ENCODE results near the gene RBM43.
"Not testable (repeated sequence)": the region's sequence is repeated elsewhere in the genome, so short reads cannot be mapped to it uniquely, and the experiment has no call there.

RBM43 gene

DNA sequence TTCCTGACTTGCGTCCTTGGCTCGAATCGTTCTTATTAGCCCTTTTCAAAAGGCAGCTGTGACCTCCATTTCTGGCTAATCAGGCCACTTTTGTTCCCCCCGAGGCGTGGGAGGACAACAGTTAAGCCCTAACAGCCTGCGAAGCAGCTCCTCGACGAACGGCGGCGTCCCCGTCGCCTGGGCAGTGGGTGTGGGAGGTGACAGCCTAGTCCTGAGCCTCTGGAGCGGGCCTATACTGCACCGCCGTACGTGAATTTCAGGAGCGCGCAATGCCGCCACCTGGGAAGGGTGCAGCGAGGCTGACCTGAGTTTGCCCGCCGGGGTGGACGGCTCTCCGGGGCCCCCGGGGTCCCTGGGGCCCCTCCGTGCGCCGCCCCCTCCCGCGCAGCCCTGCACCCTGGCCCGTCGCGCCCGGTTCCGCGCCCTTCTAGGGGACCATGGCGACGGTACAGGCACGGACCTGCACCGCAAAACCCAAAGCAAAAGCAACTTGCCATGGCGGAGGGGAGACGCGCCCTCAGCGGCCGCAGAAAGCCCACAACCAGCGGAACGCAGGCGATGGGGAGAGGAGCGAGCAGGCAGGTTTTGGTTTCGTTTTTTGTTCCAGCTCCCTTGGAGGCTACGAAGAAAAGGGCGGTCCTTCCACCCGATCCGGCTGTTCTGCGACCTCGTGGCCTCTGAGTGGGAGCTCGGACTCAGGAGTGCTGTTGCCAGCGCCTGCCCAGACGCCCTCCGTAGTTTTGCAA, at the start of gene RBM43:
TSS of gene RBM43 (minus strand) at position 633 of the 746 bp plus-strand sequence. CDS start at position 497, 136 bp downstream.
- DNase-seq (ENCODE audit: low spot score): peak; percentile 73

DNA sequence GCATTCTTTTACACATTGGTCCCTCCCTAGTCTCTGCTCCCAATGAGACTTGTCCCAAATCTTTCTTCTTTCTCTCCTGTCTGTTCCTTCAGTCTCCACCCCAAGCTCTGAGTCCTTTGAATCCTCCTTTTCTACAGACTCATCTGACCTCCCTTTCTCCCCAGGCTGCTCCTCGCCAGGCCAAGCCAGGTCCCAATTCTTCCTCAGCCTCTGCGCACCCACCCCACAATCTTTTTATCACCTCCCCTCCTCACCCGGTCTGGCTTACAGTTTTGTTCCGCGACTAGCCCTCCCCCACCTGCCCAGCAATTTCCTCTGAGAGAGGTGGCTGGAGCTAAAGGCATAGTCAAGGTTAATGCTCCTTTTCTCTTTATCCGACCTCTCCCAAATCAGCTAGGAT, 48.6 kb upstream of the RBM43 start:
- DNase-seq (ENCODE audit: low spot score): not testable (repeated sequence)

DNA sequence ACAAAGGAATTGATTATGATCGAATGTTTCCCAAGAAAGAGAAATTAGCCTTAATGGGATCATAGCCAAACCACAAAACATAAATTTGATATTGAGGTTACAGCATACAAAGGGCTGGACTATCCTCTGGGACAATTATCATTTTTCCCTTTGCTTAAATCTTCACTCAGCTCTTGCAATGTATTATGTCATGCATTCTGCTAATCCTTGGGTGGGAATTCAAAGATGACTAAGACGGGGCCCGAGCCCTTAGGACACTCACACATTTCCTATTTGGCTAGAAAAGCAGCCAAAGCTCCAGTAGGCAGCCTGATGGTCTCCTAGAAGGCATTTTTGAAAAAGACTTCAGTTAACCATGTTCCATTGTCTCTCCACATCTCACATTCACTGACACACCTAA, 45.0 kb upstream of the RBM43 start:
- DNase-seq (ENCODE audit: low spot score): peak; percentile 16

DNA sequence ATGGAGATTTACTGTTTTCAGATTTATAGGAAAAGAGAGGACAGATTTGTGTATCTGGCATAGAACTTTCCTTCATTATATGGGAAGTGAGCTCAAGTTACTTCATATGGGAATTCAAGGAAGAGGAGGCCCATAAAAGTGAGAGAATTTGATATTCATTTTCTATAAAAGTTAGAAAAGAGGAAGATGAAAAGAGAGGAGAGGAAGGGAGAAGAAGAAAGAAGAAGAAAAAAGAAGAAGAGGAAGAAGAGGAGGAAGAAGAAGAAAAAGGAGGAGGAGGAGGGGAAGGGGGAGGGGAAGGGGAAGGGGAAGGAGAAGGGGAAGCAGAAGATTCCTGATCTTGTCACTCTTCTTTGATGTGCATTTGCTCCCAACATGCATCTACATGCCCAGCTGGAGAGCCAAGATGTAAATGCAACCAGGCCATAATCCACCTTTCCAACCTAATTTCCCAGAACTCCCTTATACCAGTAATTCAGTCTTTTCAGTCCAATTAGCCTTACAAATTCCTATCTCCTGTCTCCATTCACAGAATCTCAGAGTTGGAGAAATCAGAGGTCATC, 43.5 kb upstream of the RBM43 start:
- DNase-seq (ENCODE audit: low spot score): no peak

DNA sequence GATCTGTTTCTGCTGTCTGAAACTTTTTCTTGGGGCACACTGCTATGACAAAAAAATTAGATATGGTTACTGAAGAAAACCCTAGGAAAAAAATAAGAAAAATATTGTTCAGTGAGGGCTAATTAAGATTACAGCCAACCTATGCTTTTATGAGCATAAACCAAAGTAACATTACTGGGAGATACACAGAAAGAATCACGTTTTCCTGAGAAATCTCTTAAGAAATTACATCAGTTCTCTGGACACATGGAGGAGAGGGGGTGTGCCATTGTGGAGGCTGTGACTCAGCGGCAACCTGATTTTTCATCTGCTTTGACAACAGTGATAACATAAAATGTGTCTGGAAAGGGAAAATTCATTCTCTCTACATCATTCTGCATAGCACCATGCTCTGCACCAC, 41.2 kb upstream of the RBM43 start:
- DNase-seq (ENCODE audit: low spot score): no peak

DNA sequence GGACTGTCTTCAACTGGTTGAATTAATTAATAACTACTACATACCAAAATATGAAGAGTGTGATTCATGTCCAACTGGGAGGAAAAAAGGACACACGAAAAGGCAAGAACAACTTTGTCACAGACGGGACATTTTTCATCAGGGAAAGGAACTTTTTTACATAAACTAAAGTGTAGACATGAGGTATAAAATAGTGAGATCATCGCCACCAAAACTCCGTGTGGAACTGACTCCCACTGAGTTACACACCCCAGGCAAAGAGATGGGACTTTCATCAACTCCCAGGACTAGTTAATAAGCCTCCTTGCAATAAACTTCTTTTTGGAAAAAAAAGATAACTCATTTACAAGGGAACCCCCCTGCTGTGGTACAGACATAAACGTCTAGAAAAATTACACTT, 40.7 kb upstream of the RBM43 start:
- no peak for DNase-seq (ENCODE audit: low spot score)

DNA sequence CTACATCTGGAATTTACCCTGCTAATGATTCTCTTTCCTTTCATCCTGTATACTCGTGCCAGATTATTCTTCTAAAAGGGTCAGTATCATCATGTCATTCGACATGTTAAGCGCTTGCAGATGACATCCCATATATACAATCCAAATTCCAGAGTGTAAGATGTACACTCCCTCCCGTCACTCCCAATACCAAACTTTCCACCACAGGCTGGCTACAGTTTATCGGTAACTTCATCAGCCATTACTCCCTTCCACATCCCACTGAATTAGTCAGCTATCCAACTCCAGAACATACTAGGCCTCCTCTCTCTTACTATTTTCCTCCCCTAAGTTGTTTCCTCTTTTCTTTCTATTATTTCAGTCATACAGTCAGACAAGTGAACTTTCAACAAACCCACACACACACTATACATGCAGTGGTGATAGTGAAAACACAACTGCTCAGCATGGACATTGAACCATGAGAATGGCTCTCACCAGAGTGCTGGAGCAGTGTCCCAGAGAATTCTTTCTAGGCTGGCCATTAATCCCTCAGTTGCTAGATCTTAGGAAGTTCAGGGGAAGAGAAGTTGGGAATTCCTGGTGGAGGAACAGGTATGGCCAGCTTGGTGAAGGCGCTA, 38.4 kb upstream of the RBM43 start:
- no peak for DNase-seq (ENCODE audit: low spot score)

DNA sequence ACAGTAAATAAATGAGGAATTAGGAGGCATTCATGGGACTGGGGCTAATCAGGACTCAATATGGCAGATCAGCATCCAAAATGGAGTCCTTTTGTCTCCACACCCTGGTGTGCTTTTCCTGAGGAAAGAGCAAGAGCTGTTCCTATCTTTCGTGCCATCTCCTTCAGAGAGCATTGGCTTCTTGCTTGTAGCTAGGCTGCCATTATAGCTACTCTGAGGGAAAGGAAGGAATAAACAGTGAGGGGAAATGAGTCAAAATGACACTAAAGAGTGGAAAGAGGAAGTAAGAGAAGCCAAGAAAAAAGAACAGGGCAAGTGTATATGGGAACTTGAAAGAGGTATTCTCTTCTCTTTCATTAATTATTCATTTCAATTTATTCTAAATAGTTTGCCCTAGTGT, 36.2 kb upstream of the RBM43 start:
- DNase-seq (ENCODE audit: low spot score): no peak

DNA sequence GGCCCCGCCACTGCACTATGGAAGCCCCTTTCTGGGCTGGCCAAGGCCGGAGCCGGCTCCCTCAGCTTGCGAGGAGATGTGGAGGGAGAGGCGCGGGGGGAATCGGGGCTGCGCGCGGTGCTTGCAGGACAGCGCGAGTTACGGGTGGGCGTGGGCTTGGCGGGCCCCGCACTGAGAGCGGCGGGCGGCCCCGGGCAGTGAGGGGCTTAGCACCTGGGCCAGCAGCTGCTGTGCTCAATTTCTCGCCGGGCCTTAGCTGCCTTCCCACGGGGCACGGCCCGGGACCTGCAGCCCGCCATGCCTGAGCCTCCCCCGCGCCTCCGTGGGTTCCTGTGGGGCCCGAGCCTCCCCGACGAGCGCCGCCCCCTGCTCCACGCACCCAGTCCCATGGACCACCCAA, 34.3 kb upstream of the RBM43 start:
- not testable (repeated sequence) for DNase-seq (ENCODE audit: low spot score)

DNA sequence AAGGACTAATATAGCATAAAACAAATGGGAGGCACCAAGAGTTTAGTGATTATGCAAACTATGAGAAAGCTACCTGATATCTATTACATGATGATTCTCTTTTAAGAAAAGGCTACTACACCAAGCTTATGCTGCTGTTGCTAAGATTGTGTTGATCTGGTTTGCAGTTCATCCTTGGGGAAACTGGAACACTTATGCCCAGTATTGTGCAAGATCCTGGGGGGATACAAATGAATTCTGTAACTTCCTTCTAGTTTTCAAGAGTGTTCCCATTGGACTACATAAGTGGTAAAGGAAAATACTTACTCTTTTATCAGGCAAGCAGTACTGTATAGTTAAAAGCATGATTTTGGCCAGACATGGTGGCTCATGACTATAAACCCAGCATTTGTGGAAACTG, 30.9 kb upstream of the RBM43 start:
- no peak for DNase-seq (ENCODE audit: low spot score)

DNA sequence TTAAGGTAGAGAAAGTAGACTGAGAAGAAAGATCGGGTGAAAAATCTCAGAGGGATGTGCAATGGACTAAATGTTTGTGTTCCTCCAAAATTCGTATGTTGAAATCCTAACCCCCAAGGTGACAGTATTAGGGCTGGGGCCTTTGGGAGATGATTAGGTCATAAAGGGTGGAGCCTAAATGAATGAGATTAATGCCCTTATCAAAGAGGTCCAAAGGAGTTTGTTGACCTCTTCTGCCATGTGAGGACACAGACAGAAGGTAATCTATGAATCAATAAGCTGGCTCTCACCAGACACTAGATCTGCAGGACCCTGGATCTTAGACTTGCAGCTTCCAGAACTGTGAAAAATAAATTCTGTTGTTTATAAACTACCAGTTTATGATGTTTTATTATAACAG, 30.5 kb upstream of the RBM43 start:
- no peak for DNase-seq (ENCODE audit: low spot score)

DNA sequence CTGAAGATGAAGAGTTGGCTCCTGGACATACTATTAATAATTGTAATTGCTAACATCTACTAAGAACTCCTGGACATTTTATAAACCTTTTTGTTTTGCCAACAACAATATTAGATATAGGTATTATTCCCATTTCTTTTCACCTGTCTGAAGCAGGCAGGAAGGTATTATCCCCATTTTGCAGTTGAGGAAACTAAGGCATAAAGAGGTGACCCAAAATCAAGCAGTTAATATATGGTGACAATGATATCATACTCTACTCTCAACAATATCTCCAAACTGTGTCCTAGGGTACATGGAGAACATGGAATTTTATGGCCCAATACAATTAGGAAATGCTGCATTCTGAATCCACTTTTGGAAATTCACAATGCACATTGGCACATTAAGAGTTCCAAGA, 29.6 kb upstream of the RBM43 start:
- no peak for DNase-seq (ENCODE audit: low spot score)

DNA sequence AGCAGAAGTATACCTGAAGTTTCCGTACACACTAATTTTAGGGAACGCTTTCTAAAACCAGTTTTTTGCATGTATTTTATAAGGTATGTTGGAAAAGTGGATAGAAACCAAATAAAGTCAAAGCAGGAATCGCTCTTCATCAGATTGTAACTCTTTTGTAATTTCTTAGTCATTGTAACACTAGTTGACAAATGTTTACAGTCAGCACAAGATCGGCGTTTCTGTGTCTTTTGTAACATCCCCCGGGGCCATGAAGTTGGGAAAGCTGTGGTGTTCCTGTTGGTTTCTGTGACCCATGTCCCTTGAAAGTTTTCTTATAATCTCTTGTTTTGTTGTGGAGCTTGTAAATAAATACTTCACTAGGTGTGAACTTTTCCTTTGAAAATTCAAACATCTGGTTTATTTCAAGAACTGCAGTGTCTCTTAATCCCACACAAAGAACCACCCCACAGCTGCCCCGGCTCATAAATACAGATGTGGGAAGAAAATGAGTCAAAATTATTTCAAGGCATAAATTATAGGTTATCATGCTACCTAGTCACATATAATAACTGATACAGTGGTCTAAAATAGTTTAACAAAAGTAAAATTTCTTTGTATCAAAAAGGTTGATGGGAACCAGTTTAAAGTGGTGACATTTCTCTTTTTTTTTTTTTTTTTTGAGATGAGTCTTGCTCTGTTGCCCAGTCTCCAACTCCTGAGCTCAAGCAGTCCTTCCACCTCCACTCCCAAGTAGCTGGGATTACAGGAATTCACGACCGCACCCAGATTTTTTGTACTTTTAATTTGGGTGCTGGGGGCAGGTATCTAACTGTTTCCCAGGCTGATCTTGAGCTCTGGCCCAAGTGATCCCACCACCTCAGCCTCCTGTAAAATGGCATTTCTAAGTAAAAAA, 28.6 kb upstream of the RBM43 start:
- DNase-seq (ENCODE audit: low spot score): no peak

DNA sequence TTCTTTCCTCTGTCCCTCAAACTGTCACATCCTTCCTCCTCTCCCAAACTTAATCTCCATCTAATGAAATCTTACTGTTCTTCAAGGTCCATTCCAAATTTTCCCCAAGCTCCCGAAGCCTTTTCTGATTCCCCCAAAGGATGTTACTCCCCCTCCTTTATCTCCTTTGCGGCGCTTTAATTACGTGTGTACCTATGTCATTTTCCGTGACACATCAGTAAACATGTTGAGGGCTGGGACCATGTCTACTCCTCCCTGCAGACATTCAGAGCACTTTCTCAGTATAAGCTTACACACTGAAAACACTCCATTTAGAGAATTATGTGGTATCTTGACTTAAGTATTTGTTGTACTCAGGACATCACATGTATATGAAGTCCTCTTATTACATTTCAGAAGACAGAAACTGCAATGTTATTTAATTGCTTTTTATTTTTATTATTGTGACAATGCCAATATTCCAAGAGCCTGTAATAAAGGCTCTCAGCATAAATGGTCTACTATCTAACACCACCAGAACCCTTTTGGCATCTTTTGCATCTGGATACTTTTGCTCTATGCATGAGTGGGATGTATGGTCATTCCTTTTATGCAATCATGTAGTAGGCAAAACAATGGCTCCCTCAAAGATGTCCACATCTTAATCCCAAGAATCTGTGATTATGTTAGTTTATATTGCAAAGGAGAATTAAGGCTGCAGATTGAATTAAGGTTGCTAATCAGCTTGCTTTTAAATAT, 26.0 kb upstream of the RBM43 start:
- DNase-seq (ENCODE audit: low spot score): no peak

DNA sequence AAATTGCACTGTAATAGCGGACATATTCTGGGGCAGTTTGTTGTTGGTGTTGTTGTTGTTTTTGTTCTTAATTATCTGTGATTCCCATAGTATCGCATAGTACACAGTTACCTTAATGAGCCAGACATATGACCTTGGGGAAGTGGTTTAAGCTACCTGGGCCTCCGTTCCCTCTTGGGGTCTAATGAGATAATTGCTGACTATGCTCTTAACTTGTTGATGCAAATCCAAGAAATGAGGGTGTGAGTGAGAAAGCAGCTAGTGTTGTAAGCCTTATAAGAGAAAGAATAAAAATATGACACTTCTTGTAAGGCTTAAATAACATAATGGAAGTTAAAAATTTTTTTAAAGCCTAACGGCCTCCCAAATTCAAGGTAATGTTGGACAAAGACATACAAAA, 20.7 kb upstream of the RBM43 start:
- no peak for DNase-seq (ENCODE audit: low spot score)

DNA sequence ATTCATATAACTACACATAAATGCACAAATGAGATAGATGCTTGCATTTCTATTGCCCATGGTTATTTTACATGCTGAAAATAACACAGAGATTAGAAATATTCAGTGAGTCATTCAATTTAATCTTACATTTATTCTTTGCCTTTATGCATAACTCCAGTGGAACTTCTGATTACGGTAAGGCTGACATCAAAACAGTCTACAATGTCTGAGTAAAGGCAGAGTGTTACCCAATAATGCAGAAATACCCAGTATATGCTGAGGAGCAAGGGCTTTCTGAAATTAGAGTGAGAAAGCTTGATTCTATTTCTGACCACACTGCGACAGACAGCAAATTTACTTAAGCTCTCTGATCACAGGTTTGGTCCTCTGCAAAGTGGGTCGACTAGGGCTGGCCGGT, 18.6 kb upstream of the RBM43 start:
- no peak for DNase-seq (ENCODE audit: low spot score)

DNA sequence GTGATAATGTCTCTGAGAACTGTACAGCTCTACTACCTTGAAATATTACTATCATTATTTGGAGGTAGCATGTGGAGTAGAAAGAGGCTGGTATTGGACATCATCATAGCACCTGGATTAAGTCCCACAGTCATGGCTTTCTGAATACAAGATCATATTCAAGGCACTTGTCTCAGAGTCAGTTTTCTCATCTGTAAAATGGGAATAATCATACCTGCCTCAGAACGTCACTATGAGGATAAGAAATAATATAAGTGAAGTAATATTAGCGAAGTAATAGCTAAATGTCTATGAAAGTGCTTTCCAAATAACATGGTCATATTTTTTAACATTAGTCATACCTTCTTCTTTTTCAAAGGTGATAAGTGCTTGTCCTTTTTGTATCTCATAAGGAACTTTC, 16.8 kb upstream of the RBM43 start:
- no peak for DNase-seq (ENCODE audit: low spot score)

DNA sequence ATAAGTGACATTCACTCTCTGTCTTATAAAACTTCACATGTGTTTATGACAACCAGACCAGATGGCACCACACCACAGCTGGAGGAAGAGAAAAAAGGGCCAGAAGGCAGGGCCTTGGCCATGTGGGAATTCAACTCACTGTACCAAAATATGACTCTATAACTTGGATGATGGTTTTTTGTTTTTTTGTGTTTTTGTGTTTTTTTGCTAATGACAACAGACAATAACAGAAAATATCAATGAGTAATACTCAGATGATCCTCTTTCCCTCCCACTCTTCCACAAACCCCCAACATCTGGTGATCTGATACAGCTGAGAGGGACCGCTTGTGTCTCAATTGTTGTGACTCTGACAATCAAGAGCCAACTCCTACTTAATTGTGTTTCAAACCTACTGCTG, 15.4 kb upstream of the RBM43 start:
- no peak for DNase-seq (ENCODE audit: low spot score)

DNA sequence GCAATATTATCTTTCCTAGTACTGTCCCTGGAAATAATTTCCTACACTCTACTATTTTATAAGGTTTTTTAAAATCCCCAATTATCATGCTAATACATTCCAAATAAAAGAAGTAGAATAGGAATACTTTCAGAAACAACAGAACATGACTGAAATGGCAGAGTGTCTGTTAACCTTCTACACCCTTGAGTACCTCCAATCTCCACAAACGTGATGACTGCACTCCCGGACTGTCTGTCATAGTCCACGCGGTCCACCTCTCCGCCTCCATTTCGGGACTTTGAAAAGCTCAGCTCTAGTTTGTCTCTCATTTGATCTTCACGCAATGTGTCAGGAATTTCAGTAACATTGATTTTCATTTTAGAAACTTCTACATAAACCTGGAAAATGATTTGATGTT, 13.6 kb upstream of the RBM43 start:
- no peak for DNase-seq (ENCODE audit: low spot score)

DNA sequence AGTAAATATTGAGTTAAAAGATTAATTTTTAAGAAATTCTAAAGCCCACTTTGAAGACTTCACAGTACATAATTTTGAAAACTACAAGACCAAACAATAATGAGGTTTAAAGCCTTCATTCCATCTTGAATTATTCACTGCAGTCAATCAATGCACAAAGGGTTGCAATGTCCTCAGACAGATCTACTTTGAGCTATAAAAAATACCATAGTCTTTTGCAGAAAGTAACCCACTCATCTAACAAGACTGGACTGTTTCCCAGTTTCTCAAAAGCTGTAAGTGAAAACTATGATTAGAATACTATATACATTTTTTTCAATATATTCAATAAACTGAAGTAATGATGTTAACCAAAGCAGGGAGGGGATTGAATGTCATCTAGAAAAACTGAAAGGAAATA, 10.2 kb upstream of the RBM43 start:
- DNase-seq (ENCODE audit: low spot score): no peak

DNA sequence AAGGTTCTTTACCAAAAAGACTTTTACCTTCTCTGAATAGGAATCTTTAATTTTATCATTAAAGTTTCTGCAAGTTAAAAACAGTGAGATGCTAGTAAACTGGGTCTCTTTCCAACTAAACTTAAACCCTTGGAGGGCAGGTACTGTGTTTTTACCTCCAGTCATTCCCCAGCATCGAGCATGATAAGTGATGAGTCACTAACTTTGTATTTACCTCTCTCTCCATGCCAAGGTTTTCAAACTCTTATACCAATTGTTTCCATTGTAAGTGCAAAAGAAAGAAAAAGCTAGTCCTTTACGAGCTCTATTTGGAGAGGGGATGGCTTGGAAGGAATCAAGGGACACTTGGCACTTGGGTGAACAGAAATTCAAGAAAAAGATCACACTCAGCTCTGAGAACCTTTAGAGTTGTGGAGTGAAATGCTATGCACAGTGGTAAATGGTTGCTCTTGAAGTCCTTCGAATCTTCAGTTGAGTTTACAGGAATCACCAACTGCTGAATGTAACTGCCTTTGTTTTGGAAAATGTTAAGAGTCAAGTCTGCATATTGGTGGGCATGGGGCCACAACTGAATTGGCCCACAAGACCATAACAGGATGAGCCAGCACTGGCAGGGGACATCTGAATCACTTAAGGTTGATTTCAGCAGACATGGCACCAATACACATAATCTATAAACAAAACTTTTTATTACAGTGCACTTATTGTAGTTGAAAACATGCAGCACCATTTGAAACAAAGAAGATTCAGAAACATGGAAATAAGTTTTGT, 8.3 kb upstream of the RBM43 start:
- no peak for DNase-seq (ENCODE audit: low spot score)
